HG03103 (cell line): Measurements from ENCODE around the gene METTL2B.

Experiments
- ATAC-seq: cut with Tn5 transposase; IDR thresholded peaks from one replicate; pipeline ENCODE4 v1.9.1; 2021; ENCODE audit warnings: low read depth; ENCODE audit not compliant: unreplicated experiment

Gene METTL2B

DNA sequence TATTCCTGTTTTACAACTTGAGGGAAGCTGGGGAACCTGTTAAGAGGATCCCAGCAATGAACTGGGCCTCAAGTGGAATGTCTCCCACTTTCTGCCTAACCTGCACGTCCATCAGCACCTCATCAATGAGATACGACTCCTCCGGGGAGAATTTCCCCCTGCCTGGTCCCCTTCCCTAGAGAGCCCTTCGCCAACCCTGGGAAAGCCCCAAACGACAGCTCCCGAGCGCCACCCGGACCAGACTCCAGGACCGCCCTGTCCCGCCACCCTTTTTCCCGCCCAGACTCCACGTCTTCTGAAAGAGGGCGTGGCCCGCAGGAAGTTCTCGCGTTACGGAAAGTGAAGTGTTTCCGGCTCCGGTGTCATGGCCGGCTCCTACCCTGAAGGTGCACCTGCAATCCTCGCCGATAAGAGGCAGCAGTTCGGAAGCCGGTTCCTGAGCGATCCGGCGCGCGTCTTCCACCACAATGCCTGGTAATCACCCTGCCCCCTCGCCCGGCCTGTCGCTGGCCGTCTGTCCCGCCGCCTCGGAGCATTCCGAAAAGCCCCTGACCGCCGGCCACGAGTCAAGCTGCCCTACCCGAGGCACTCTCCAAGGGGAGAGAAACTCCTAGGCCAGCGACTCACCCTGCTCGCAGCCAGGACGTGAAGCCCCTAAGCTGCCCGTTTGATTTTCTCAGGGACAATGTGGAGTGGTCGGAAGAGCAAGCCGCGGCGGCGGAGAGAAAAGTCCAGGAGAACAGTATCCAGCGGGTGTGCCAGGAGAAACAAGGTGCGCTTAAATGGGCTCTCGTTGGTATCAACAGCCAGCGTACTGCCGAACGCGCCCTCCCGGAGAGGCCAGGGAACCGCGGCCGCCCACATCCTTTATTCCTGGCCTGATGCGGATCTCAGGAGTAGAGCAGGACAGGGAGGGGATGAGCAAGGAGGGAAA lies at the start of gene METTL2B:
Gene METTL2B, plus strand, starts transcription at position 347 of the 934 bp plus-strand sequence. Its CDS starts 18 bp downstream, at position 365.
- ATAC-seq = peak; percentile 91

- ATAC-seq = no peak
Observed at GRCh38 chr7:128427289-128427891, 49.2 kb upstream of the METTL2B start.

- no peak for ATAC-seq
Observed at GRCh38 chr7:128430207-128430606, 46.3 kb upstream of the METTL2B start.

GRCh38 chr7:128431221-128431620 lies 45.3 kb upstream of the METTL2B start:
- no peak for ATAC-seq

GRCh38 chr7:128431754-128432153 lies 44.8 kb upstream of the METTL2B start:
- no peak for ATAC-seq

DNA sequence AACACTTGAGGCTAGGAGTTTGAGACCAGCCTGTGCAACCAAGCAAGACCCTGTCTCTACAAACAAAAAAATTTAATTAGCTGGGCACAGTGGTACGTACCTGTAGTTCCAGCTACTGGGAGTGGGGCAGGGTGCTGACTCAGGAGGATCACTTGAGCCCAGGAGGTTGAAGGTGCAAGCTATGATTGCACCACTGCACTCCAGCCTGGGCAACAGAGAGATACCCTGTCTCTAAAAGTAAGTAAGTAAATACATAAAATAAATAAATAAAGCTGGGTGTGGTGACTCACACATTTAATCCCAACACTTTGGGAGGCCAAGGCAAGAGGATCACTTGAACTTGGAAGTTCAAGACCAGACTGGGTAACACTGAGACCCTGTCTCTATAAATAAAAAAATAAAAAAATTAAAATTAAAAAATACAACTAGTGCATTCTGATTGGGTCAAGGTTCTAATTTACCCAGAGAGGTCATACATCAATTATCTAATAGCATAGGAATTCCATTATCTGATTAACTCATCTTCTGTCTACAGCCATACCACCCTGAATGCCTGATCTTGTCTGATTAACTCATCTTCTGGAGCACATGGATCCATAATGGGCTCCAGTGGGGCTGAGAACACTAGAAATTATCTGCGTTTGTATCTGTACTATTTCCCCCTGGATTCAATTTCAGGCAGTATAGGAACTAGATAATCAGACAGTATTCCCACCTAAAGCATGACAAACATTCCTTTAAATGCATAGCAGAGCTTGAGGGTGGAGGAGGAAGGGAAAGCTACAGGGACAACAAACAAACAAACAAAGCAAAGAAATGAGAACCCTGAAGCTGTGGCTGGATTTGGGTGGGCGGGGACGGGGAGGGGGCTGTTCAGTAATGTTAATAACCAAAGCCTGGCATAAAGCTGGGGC lies 41.9 kb upstream of the METTL2B start:
- ATAC-seq = no peak

- no peak for ATAC-seq
Observed at GRCh38 chr7:128435327-128435686, 41.2 kb upstream of the METTL2B start.

DNA sequence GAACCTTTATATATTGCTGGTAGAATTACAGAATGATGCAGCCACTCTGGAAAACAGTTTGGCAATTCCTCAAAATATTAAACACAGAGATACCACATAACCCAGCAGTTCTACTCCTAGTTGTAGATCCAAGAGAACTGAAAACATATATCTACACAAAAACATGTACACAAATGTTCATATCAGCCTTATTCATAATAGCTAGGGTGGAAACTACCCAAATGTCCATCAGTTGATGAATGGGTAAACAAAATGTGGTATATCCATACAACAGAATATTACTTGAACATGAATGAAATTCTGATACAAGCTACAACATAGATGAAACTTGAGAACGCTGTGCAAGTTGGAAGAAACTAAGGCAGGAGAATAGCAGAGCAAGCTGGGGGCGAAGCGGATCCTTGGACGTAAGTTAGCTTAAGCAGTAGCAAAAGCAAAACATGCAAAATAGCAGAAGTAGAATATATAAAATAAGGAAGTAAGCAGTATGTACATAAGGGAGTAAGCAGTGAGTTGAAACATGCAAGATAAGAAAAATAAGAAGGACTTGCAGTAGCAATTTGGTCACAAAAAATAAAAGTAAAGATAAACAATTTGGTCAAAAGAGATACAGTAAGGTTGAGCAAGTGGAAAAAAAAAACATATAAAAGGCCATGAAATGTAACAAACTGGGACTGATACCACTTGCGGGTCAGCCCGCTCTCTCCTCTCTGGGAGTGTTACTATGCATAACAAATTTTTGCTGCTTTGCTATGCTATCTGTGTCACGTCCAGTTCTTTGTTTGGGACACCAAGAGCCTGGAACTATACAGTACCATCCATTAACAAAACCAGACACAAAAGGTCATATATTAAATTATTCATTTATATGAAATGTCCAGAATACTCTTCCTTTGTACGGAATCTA lies 38.9 kb upstream of the METTL2B start:
- peak; percentile 83 for ATAC-seq

- ATAC-seq = no peak
Observed at GRCh38 chr7:128442356-128442755, 34.2 kb upstream of the METTL2B start.

- no peak for ATAC-seq
Observed at GRCh38 chr7:128443831-128444600, 32.5 kb upstream of the METTL2B start.

GRCh38 chr7:128446306-128446705 lies 30.2 kb upstream of the METTL2B start:
- no peak for ATAC-seq

GRCh38 chr7:128447941-128448564 lies 28.5 kb upstream of the METTL2B start:
- ATAC-seq = no peak

GRCh38 chr7:128448751-128449302 lies 27.7 kb upstream of the METTL2B start:
- no peak for ATAC-seq

GRCh38 chr7:128450409-128450808 lies 26.1 kb upstream of the METTL2B start:
- ATAC-seq = no peak

- ATAC-seq = no peak
Observed at GRCh38 chr7:128450913-128451312, 25.6 kb upstream of the METTL2B start.

- no peak for ATAC-seq
Observed at GRCh38 chr7:128452552-128452951, 24.0 kb upstream of the METTL2B start.

DNA sequence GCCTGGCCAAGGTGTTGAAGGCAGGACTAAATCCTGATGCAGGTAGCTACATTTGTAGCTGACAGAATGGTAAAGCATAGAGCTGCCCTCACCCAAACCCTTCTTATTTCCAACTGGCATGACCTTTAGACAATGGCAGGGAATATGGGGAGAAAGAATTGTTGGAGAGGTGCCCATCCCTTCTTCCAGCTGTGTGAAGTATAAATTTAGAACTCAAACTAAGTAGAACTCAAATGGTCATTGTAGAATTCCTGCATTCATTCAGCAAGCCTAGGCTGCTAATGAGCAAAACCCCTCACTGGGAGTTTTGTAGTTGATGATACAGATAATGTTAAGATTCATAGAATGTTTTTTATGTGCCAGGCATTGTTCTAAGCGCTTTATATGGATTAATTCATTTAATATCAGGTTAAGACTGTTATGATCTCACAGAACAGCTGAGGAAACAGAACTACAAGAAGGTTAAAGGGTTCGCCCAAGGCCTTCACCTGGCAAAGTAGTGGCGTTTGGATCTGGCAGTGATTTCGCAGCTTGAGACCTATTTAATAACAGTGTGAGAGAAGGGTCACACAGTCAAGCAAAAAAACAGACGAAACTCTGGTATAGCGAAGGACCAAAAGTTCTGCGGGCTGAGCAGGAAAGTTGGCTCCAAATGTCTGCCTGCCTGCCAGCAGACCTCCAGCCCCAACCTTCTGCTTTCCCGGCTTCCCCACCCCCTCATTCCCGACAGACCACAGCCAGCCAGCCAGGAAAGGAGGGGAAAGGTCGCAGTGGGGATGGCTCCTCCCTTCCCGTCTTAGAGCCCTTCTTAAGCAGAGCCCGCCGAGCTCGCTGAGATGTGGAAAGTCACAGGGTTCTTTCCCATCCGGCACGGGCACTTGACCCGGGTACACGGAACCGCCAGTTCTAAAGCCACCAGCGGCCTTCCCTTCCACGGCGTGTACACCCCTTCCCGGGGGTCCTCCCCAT lies 22.4 kb upstream of the METTL2B start:
- no peak for ATAC-seq
